Stimulated activated naive CD8-positive, alpha-beta T cell treated with anti-CD3 and anti-CD28 coated beads, Interleukin-15, Interleukin-2, amounts not matched to agents 100 ng/mL and 50 ng/mL, for 24 hours (primary cell): Measurements from ENCODE around the gene GJB6.

Source experiments
- H3K27ac Mint-ChIP-seq: one replicate; pipeline ENCODE4 v1.8.0; 2021; ENCODE audit warnings: mild to moderate bottlenecking, mixed read lengths
- H3K27me3 Mint-ChIP-seq: one replicate; pipeline ENCODE4 v1.8.0; 2021; ENCODE audit warnings: mixed read lengths
- H3K36me3 Mint-ChIP-seq: one replicate; pipeline ENCODE4 v1.8.0; 2021; ENCODE audit warnings: low read depth, mixed read lengths
- H3K4me1 Mint-ChIP-seq: one replicate; pipeline ENCODE4 v1.8.0; 2021; ENCODE audit warnings: low read depth, mixed read lengths
- H3K4me3 Mint-ChIP-seq: one replicate; pipeline ENCODE4 v1.8.0; 2021; ENCODE audit warnings: mild to moderate bottlenecking, mixed read lengths
- H3K9me3 Mint-ChIP-seq: one replicate; pipeline ENCODE4 v1.8.0; 2021; ENCODE audit warnings: mixed read lengths

The GJB6 gene

DNA sequence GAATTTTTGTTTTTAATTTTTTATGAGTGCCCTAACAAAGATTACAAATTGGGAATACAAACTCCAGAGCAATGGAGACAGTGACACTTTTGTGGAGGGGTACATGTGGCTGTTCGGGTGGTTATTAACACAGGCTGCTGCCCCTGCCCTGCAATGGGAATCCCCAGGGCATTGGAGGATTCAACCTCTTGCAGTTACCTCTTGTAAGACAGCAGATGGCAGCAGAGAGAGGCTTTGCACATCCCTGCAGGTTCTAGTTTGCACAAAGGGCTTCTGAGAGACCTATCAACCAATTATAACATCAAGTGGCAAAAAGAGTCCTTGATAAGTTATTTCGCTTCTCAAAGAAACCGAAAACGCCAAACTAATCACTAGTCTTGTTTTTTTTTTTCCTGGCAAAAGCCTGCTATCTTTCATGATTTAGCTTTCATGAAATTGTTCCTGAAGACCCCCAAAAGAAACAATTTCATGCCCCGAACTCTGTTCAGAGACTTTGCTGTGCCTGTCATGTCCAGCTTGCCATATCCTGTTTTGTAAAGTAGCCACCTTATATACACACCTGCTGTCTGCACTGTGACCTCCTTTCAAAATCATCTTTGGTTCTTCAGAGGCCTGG, 49.8 kb downstream of the GJB6 start:
- H3K4me1 Mint-ChIP-seq: no peaks in the 10 kb centered on the region
- no peaks in the 10 kb centered on the region for H3K9me3 Mint-ChIP-seq
- H3K27me3 Mint-ChIP-seq: peaks cover 41% of the 10 kb centered on the region
- H3K27ac Mint-ChIP-seq: no peak overlapping the region
- no peaks in the 10 kb centered on the region for H3K36me3 Mint-ChIP-seq
- no peak overlapping the region for H3K4me3 Mint-ChIP-seq

DNA sequence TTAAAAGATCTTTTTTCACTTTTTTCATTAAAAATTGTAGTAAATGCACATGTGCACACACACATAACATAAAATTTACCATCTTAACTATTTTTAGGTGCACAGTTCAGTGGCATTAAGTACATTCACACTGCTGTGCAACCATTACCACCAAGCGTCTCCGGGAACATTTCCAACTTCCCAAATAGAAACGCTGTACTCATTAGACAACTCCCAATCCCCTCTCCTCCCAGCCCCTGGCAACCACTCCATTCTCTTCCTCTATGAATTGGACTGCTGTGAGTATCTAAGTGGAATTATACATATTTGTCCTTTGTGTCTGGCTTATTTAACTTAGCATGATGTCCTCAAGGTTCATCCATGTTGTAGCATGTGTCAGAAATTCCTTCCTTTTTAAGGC, 50.9 kb downstream of the GJB6 start:
- H3K36me3 Mint-ChIP-seq: no peaks in the 10 kb centered on the region
- no peaks in the 10 kb centered on the region for H3K4me1 Mint-ChIP-seq
- H3K4me3 Mint-ChIP-seq: no peak overlapping the region
- no peak overlapping the region for H3K27ac Mint-ChIP-seq
- peaks cover 50% of the 10 kb centered on the region for H3K27me3 Mint-ChIP-seq
- H3K9me3 Mint-ChIP-seq: no peaks in the 10 kb centered on the region

DNA sequence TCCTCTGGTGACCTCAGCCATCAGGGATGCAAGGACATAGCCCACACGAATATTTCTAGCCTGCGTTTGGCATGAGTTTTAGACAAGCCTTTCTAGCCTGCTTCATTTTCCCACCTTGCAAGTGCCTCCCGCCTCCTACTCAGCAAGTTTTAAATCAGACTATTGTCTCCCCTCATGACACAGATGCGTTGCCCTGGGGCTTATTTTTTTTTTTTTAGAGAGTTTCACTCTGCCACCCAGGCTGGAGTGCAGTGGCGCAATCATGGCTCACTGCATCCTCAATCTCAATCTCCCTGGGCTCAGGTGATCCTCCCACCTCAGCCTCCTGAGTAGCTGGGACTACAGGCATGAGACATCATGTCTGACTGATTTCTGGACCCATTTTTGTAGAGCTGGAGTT, 54.0 kb downstream of the GJB6 start:
- H3K4me1 Mint-ChIP-seq: peaks cover 24% of the 10 kb centered on the region

DNA sequence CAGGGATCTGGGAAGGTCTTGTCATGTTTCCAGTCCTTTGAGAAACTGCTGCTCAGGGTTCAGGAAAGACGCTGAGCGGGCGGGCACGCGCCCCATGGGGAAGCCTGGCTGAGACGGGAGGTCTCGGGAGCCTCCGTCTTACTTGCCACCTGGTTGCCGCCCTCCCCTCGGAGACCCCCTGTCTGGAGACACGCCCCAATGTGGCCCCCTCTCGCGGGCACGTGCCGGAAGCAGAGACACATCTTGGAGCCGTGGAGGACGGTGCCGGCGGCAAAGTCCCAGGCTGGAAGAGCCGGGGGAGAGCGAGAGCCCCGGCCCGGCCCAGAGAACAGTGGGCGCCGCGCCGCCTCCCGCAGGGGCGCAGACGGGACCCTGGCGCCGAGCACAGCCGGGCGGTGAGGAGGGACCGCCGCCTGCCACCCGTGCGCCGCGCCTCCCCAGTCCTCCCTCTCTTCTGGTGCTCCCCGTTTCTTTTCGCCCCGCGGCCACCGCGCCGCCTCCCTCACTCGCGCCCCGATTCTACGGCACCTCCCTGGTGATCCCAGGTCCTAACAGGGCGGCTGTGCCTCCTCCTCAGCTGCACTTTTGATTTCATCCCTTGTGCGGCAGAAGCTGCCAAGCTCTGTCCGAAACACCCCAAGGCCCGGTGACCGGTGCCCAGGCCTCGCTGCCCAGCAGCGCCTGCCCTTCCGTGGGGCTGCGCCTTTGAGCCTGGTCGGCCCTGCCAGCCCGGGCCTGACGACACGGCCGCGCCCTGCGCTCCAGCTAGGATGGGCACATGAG, 54.9 kb downstream of the GJB6 start:
- Mint-ChIP-seq H3K9me3 (no peaks in the 10 kb centered on the region), H3K36me3 (no peaks in the 10 kb centered on the region), H3K4me1 (peaks cover 31% of the 10 kb centered on the region), H3K4me3 (no peak overlapping the region), H3K27ac (no peak overlapping the region), H3K27me3 (peaks cover 81% of the 10 kb centered on the region)

More for the DNA sequence above, 54.0 kb downstream of the GJB6 start:
- Mint-ChIP-seq H3K27me3 (peaks cover 76% of the 10 kb centered on the region), H3K9me3 (no peaks in the 10 kb centered on the region), H3K4me3 (no peak overlapping the region), H3K27ac (no peak overlapping the region), H3K36me3 (no peaks in the 10 kb centered on the region)

DNA sequence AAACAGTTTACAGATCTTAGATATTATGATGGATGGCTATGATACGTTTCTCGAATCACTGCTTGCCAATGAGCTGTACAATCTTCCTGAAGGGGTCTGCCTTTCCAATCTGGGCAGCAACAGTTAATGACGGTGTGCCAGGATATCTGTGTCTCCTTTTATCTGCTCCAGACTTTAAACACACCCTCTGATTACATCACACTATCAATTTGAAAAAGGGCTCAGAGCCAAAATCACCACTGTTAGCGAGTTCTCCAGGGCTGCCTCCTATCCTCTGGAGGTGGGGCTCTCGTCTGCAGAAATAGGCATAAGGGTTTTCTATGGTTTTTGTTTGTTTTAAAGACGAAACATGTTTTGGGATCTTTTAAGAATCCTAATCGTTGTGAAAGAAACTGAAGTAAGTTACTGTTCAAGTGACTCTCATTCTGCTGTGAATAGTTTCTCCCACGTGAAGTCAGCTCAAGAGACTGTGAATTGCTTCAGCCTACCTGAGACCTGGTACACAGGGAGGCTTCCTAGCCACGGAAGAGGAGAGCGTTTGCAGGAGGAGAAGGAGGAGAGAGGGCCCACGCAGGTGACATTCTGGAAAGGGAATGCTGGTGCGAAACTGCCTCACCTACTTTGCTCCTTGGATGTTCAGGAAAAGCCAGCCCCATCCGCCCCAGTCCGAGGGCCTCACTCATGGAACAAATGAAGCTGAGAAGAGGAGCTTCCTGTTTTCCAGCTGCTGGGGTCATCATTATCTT, 56.0 kb downstream of the GJB6 start:
- no peaks in the 10 kb centered on the region for H3K36me3 Mint-ChIP-seq
- no peak overlapping the region for H3K4me3 Mint-ChIP-seq
- H3K27me3 Mint-ChIP-seq: peaks cover 84% of the 10 kb centered on the region

DNA sequence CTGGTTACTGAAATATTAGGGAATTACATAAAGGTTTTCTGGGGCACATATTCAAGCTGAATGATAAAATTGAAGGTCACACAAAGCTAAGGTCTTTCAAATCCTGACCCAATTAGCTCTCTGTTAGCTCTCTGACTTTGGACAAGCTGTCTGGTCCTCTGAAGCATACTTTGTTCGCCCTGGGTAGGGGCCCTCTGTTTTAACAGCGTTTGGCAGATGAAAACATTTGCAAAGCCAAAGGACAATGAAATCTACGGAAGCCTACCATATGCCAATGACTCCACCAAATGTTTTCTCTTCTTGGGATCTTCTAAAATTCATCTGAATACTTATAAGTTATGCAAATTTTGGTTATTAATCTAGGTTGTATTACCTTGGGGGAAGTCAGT, 56.7 kb downstream of the GJB6 start:
- Mint-ChIP-seq H3K36me3 (no peaks in the 10 kb centered on the region), H3K4me3 (no peak overlapping the region), H3K4me1 (peaks cover 31% of the 10 kb centered on the region), H3K27ac (no peak overlapping the region), H3K9me3 (no peaks in the 10 kb centered on the region), H3K27me3 (peaks cover 84% of the 10 kb centered on the region)

More for the DNA sequence above, 56.0 kb downstream of the GJB6 start:
- Mint-ChIP-seq H3K27ac (no peak overlapping the region), H3K9me3 (no peaks in the 10 kb centered on the region), H3K4me1 (peaks cover 31% of the 10 kb centered on the region)

DNA sequence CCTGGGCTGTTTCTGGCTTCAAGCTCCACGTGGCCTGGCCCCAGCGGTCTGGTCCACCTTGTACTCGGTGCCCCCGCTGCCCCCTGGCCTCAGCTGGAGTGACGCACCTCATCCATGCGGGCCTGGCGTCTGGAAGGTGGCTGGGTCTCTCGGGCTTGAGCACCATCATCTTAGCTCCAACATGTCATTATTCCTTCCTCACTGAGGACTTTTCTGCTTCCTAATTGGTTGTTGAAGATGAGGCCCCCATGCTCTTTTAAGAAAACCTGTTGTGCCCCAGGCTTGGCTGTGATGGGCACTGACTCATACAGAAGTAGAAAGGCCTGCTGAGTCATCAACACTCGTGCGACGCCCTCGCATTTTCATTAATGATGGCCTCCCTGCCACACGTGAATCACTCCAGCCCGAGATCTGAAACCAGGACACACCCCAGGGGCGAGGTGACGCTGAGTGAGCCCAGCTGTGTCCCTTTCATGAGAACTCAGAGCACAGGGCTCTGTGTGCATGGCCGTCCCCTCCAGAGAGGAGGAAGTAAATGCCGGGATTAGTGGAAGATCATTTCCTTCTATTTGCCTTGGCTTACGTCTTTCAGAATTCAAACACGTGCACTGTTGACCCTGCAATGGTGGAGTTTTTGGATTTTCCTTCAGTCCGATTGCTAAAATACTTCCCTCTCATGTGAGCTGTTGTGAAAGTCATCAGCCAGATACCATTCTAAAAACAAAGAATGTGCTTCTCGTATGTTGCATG, 57.3 kb downstream of the GJB6 start:
- Mint-ChIP-seq H3K4me3 (peak overlapping the region; percentile 17), H3K9me3 (no peaks in the 10 kb centered on the region), H3K36me3 (no peaks in the 10 kb centered on the region), H3K27ac (peak overlapping the region; percentile 40), H3K4me1 (peaks cover 31% of the 10 kb centered on the region), H3K27me3 (peaks cover 84% of the 10 kb centered on the region)

DNA sequence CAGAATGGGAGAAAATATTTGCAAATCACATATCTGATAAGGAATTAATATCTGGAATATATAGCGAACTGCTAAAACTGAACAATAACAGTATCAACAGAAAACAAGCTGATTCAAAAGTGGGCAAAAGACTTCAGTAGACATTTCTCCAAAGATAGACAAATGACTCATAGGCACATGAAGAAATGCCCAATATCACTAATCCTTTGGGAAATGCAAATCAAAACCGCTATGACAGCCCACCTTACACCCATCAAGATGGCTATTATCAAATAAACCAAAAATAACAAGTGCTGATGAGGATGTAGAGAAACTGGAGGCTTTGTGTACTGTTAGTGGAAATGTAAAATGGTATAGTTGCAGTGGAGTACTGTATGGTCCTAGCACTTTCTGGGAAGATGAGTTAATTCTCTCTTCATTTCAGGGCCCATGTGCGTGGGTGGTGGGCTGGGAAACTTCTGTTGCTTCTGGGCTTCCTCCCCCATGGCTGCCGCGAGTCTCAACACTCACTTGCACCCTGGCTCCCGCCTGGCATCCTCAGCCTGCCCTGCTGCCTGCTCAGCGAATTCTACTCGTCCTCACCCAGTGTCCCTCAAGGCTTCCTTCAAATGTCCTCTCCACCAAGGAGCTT, 58.9 kb downstream of the GJB6 start:
- Mint-ChIP-seq H3K4me3 (no peak overlapping the region), H3K27ac (no peak overlapping the region), H3K36me3 (no peaks in the 10 kb centered on the region), H3K4me1 (peaks cover 31% of the 10 kb centered on the region), H3K27me3 (peaks cover 76% of the 10 kb centered on the region), H3K9me3 (no peaks in the 10 kb centered on the region)
